Measurements from ENCODE around the gene CLMN.

DNA sequence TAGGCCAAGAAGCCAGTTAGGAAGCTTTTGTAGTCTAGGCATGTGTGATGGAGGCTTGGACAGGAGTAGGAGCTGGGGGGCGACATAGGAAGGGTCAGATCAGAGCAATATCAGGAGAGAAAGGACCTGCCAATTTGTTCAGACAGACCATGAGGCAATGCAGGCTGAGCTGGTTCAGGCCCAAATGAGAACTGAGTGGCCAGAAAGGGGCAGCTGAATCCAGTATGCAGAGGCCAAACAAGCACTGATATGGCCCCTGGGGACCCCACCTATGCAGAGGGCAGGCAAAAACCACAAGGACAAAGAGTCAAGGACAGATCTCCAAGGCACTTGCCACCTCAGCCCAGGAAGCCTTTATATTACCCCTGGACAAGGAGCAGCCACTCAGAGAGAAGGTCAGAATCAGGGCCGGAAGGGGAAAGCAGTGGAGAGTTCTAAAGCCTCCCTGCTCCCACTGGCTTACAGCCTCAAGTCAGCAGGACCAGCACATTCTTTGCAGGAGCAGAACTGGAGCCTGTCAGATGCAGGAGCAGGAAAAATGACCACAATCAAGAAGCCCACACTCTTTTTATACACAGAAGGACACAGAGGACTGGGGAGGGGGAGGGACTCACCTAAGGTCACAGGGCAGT is 37.2 kb downstream of the CLMN start:
- TF ChIP-seq, protein P1, sequence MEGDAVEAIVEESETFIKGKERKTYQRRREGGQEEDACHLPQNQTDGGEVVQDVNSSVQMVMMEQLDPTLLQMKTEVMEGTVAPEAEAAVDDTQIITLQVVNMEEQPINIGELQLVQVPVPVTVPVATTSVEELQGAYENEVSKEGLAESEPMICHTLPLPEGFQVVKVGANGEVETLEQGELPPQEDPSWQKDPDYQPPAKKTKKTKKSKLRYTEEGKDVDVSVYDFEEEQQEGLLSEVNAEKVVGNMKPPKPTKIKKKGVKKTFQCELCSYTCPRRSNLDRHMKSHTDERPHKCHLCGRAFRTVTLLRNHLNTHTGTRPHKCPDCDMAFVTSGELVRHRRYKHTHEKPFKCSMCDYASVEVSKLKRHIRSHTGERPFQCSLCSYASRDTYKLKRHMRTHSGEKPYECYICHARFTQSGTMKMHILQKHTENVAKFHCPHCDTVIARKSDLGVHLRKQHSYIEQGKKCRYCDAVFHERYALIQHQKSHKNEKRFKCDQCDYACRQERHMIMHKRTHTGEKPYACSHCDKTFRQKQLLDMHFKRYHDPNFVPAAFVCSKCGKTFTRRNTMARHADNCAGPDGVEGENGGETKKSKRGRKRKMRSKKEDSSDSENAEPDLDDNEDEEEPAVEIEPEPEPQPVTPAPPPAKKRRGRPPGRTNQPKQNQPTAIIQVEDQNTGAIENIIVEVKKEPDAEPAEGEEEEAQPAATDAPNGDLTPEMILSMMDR (IDR thresholded peaks at IDR 0.05): no peak
- no peak for TF ChIP-seq POLR2A (IDR thresholded peaks at IDR 0.05)
- no peak for TF ChIP-seq POLR2AphosphoS5 (IDR thresholded peaks at IDR 0.05)
- no peak for TF ChIP-seq EP300 (IDR thresholded peaks at IDR 0.05)
